GM21825 (cell line): Measurements from ENCODE around the gene SAMSN1.

Experiments used
- ATAC-seq: cut with Tn5 transposase; IDR thresholded peaks from one replicate; pipeline ENCODE4 v1.9.1; 2021; ENCODE audit warnings: mild to moderate bottlenecking, moderate library complexity; ENCODE audit not compliant: unreplicated experiment

The SAMSN1 gene

DNA sequence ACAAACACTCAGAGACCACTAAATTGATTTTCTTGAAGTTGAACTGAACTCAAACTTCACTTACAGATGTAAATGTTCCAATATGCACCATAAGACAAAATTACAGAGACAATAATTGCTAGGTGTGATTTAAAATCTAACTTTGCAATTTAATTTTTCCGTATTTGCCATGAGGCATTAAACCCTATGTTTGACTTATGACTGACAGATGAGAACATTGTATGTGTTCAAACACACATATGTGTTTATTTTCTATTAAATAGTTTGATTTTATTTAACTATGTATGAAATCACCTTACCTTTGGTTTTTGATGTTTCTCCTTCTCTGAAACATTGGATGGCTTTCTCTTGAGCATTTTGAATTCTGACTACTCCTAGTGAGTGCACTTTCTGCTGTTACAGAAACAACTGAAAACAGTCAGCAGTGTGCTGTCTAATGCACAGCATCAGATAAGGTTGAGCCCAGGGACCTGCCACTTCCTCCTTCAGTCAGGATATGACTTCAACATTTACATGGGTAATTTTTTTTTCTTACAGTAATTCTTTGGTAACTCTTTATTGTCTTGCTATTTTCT lies at the start of gene SAMSN1:
Gene SAMSN1 (minus strand): TSS at position 410 of the 575 bp plus-strand sequence. CDS start 54 bp downstream, at position 356.
- ATAC-seq, result peak; percentile 84

DNA sequence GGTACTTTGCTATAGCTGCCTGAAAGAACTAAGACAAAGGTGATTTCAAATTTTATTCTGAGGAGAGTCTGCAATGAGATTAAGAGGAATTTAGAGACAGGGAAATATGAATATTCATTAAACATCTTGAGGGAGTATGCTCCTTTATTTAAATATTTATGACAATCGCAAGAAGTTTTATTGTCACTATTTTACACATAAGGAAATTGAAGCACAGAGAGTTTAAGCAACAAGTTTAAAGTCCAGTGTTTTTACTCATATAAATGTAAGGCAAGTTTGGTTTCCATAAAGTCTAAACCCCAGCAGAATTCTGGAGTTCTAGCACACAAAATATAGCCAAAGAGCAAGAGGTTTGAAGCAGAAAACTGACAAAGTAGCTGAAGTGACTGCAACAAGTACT lies 49.3 kb upstream of the SAMSN1 start:
- no peak for ATAC-seq

DNA sequence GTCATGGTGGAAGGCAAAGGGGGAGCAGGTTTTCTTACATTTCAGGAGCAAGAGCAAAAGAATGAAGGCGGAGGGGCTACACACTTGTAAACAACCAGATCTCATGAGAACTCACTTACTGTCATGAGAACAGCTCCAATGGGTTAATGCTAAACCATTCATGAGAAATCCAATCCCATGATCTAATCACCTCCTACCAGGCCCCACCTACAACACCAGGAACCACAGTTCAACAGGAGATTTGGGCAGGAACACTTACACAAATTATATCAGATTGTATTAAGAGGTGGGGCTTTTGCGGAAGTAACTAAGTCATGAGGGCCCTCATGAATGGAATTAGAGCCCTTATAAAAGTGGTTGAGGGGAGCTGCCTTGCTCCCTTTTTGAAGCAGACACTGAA lies 48.9 kb upstream of the SAMSN1 start:
- no peak for ATAC-seq

DNA sequence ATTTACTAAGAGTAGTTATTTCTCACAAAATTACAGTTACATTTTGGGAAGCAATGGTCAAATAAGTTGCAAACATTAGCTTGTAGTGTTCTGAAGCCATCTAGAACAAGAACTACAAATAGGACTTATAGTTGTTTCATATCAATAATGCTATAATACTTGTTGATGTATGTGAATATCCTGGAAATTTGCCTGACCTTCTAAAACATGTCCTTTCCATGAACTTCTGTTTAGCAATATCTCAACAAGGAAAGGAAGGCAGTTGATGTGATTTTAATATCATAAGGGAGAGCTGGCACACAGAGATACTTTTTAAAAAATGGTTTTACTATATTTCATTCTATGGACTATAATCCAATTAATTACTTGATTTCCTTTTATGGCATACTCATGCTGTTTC lies 47.1 kb upstream of the SAMSN1 start:
- ATAC-seq, result no peak

DNA sequence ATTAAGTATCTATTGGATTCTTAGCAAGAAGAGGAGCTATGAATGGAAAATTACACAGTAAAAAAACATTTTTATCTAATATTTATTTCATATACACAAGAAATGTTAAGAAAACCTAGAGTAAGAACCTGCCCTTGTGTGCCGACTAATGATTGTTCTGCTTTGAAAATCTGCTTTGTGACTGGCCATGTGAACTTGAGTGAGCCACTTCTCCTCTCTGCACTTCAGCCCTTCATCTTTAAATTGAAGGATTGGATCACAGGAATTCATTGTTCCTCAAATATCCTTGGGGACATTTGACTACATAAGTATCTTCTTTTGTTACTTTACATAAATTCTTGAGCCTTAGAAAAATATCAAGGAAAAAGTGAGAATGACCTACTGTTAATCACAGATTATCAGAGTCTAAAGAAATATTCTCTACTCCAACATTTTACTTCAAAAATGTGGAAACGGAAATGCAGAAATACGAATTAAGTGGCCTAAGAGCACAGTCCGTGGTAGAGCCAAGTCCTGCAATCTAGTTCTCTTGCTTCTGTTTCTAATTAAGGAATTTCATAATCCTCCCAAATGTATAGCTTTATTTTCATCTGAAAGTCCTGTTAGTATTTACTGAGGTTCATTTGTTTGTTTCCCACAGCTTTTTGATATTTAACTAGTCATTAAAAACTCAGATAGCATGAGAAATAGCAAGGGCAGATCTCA lies 46.3 kb upstream of the SAMSN1 start:
- no peak for ATAC-seq

DNA sequence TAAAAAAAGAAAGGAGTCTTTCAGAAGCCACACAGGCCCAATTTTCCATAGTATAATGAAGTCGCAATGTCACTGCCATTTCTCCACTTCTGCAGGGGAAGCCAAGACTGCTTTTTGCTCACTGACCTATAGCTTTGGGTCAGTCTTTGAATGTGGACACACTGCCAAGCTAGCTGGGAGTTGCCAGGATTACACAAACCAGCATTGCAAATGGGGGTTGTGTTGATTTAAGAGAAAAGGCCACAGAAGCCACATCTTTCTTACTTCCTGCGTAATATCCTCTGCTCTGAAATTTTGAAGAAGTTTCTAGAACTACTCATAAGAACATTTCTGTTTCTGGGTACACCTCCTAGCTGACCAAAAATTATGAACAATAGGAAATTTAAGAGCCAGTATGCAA lies 45.8 kb upstream of the SAMSN1 start:
- ATAC-seq, result no peak

DNA sequence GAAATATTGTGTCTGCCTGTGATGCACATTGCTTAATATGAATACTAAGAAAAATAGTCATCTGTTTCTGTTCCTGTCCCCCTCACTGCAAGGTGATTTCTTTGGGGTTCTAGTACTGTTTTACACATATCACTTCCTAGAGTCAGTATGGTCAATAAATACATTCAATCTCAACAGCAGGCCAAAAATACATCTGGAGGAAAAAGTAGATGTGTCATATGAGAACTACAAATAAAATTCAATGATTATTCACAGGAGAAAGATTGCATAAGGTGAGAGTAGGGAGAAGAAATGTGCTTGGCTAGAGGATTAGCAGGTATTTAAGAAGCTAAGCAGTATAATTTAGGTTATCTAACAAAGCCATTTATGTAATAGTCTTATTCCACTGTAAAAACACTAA lies 45.3 kb upstream of the SAMSN1 start:
- ATAC-seq, result no peak

GRCh38 chr21:14589855-14590563 lies 43.9 kb upstream of the SAMSN1 start:
- peak; percentile 88 for ATAC-seq

DNA sequence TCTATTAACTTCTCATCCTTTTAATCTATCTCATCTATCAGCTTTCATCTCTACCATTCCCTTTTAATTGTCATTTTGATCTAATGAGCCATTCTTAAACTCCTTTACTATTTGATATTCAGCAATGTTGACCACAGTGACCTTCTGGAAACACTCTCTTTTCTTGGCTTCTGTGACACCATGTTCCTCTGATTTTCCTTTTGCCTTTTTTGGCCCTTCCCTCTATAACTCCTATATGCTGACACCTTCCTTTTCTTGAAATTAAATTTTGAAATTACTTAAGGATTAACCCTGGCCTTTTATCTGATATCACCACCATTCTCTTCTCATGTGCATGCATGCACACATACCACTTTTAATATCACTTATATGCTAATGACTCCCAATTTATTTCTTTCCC lies 41.2 kb upstream of the SAMSN1 start:
- ATAC-seq, result no peak

DNA sequence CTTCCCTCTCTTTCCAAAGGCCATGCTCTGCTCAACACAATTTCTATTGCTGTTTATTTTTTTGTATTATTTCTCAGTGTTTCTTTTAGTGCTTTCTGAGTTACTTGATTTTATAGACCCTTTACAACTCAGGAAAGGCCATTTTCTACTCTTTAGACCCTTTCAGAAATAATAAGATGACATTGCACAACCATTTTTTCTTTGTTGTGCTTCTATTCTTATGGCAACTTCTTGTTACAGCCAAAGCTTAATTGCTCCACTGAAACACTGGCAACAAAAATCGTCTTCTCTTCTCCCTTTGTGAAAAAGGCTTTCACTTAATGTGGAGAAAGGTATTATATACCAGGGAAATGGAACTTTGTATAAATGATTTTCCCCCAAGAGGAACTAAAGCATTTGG lies 39.0 kb upstream of the SAMSN1 start:
- no peak for ATAC-seq

DNA sequence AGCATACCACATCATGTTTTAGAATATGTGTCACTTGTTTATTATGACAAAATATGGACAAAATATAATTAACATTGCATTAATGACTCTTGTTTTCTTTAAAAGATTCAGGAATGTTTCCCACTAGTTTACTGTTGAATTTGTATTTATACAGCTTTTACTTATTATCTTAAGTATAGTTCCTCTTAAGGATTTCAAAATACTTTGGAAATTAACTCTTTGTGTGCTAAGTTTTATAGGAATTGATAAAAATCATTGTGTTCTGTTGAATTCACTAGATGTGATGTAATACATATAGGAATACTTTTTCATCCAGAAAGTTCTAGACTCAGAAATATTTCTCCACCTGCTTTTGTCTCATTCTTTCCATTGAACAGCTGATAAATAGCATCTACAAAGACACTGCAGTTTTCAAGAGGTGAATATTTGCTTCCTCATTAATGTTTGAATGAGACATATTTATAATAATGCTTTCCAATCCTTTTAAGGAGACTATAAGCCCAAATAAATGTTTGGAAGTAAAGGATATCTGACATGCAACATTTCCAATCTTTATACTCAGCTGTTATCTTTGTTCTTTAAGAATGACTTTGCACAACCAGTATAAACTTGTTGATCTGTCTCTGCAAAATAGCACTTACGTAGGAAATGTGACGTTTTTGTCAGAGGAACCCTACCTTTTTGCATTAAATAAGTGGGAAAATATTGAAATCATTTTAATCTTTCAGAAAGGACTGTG lies 38.4 kb upstream of the SAMSN1 start:
- ATAC-seq, result no peak

DNA sequence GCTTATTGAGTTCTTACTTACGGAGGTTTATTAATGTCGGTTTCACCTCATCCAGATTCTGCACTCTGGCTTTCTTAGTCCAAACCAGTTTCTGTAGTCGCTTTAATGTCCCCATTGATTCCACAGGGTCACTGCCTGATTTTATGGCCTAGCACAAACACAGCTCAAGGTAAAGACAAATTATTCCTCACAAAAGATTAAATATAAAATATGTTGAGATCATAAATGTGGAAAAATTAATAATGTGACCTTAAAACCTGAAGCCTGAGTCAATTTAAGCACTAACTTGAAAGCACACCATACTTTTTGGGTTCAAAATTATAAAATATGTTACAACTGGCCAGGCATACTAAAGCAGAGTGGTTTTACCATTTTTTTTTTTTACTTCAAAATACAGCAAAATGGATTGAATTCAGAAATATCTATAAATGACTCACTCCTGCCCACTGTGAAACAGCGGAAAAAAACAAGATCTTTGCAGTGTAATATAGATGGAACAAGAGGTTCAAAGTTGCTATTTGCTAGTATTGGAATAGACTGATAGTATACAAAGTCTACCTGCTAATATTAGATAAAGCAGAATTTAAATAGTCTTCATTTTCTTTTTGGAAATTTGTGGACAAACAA lies 37.6 kb upstream of the SAMSN1 start:
- no peak for ATAC-seq

- no peak for ATAC-seq
These were observed 37.0 kb upstream of the SAMSN1 start for GRCh38 chr21:14582934-14583628.

GRCh38 chr21:14581902-14582457 lies 35.9 kb upstream of the SAMSN1 start:
- no peak for ATAC-seq

- ATAC-seq, result no peak
These were observed 27.1 kb upstream of the SAMSN1 start for GRCh38 chr21:14573244-14573643.

DNA sequence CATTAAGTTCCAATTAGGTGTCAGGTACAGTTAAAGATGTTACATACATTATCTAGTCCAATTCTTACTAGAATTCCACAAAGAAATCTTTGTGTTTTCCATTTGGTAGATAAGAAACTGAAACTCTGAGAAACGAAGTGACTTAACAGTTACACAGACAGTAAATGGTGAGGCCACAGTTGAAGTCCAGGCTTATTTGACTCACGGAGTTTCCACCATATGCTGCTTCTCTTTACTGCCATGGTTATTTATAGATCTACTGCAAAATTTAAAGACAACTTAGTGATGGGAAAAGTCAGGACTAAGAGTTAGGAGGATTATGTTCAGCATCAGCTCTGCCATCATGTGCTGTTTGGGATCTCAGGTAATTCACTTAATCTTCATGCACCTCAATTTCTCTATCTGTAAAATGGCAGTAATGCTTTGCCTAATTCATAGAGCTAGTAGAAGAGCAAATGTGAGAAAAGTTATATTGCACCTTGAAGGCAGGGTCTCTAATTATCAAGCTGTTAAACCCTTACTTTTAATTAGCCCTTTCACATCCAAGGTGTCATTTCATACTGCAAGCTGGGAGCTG lies 26.2 kb upstream of the SAMSN1 start:
- ATAC-seq, result no peak

DNA sequence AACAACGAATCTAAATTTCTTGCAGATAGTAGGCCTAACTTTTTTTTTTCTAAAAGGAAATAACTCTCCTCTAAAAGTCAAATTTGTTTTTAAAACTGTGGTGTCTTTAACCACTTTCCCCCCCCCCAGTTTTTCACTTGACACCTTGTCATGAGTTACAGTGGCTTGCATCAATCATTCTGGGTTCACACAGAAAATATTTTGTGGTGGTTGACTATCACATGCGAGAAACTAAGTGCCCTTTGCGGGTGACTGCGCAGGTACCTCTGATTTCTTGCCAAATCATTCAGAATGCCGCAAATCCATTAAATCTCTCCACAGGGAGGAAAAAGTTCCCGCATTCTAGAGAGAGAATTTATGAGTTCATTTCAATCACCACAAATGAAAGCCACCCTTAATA lies 23.8 kb upstream of the SAMSN1 start:
- ATAC-seq, result no peak

DNA sequence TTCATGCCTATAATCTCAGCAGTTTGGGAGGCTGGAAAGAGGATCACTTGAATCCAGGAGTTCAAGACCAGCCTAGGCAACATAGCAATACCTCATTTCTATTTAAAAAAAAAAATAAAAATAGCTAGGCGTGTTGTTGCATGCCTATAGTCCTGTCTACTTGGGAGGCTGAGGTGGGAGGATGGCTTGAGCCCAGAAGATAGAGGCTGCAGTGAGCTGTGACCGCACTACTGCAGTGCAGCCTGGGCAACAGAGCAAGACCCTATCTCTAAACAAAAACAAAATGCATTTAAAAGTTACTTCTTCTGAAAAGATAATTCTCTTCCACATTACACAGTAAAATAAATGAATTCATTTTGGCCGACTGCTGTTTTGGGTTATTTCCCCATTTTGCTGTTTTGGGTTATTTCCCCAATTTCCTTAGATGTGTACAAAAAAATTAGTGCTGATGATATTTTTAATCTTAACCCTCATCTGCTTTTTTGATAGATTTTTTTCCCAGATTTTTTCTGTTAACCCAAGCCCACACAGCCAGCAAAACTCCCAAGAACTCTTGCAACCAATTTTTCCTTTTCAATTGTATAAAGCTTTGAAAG lies 23.0 kb upstream of the SAMSN1 start:
- ATAC-seq, result no peak
